GM19240 (cell line): ENCODE measurements around the gene B3GLCT.
"Not testable (repeated sequence)": the region's sequence is repeated elsewhere in the genome, so short reads cannot be mapped to it uniquely, and the experiment has no call there.

Experiments used
- DNase-seq: peaks from one replicate; pipeline ENCODE4 v3.0.0; 2011; ENCODE audit warnings: low spot score; ENCODE audit not compliant: insufficient read length

The B3GLCT gene

GRCh38 chr13:31199849-31200636 is at the start of gene B3GLCT:
TSS of gene B3GLCT (plus strand) at chr13:31199975. CDS start at chr13:31200085, 110 bp downstream.
- peak; percentile 91 for DNase-seq

DNA sequence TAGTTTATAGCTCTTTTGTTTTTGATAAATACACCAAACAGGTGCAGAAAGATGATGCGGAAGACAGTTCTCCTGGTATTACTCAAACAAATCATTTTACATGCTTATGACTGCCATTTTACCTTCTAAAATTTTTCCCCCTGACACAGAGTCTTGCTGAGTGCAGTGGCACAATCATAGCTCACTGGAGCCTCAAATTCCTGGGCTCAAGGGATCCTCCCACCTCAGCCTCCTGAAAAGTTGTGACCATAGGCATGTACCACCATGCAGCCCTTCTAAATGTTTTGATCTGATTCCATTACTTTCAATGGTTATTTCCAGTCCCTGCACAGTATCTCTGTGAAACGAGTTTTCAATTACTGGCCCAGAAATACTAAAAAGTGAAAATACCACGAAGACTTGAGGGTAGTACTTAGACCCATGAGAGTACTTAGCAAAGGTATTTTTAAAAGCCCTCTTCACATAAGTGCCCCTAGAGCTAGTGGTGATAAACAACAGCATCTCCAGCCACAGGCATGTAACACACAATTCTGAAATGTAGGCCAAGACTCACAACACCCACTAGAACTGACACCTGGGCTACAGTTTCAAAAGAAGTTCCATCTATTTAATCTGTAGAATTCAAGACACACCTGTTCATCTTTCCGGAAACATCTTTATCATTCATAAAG is 49.3 kb upstream of the B3GLCT start:
- no peak for DNase-seq

GRCh38 chr13:31151837-31152236 is 47.9 kb upstream of the B3GLCT start:
- no peak for DNase-seq

GRCh38 chr13:31154939-31155338 is 44.8 kb upstream of the B3GLCT start:
- DNase-seq: no peak

- no peak for DNase-seq
These were observed 40.5 kb upstream of the B3GLCT start for GRCh38 chr13:31159306-31159705.

DNA sequence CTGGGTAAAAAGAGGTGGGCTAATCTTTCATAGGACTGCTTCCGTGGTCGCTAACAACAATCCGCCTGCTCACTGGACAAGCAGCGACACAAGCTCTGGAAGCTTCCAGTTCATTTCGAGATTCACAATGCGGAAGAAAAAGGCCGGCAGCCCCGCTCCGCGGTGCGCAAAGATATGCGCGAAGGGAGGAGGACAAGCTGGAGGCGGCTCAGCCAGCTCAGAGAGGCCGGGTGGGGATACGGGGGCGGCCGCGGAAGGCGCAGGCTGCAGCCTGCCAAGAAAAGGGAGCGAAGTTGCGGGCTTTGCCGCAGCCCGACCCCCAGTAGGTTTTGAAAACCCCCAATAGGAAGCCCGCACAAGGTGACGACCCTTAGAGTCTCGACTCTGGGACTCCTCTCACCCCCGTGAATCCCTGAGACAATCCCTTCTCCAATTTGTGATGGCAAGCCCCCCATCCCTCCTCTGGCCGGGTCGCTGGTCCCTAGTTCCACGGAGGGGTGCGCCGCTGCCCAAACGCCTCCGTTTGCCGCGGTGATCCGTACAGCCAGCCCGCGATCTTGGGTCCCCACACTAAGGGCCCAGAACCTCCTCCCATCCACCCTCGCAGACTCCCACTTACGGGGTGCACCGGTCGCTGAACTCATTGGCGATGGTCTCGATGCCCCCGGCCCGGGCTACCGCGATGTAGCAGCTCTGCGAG is 38.8 kb upstream of the B3GLCT start:
- DNase-seq: no peak

DNA sequence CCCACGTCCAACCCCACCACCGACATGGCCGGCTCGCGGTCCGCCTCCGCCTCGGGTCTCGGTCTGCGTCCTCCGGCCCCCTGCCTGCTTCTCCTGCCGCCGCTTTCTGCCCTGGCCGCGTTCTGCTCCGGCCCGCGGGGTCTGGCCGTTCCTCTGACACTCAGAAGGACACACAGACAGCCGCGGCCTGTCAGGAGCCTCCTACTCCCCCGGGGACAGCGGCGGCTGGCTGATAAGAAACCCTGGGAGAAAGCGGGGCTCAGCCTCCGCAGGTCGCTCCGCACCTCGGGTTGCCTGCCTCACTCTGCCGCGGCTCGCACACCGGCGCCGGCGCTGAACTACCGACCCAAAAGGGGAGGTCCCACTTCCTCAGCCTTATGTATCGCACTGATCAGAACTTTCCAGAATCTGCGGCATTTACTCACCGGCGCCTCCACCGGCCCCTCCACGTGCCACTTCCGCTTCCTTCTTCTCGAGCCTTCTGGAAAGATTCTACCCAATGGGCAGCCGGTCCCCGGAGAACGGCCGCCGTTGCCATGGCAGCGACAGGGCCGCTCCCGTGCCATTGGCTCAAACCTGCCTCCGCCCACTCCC is 38.1 kb upstream of the B3GLCT start, which contains the start of gene HSPH1:
HSPH1 (minus strand) TSS at position 348 of the 594 bp plus-strand sequence; CDS start at position 26, 322 bp downstream.
- peak; percentile 72 for DNase-seq

DNA sequence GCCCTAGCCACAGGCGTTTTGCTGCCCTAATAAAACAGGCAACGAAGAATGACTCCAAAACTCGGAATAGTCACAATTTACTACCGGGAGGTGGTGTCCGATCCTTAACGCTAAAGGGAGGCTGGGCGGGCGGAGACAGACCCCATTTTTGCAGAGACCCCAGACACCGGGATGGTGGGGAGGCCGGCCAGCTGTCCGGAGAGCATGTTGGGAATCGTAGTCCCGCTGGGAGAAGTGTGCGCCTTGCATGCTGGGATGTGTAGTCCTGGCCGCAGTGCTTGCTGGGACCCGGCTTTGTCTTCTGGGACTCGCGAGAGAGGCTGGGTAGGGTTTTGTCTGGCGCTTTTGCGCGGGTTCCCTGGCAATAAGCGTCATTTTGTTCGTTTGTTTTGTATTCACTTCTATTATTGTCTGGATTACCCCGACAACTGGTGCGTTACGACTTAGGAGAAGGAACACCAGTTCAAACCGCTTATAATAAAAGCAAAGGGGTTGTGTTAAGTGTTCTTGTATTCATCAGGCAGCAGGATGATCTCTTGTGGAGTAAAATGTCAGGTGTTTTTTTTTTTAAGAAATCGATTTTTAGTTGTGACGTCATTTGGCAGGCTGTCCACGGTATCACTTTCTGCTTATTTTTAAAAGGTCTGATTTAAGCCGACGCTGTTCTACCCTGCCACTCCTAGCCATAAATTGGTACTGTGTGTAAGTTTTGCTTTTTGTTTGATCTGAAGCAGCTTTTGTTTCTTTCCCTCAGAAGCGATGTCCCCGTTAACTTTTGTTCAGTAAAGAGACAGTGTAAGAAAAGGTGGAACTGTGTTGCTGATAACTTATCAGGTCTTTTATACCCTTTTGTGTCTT is 37.4 kb upstream of the B3GLCT start:
- DNase-seq: peak; percentile 67

DNA sequence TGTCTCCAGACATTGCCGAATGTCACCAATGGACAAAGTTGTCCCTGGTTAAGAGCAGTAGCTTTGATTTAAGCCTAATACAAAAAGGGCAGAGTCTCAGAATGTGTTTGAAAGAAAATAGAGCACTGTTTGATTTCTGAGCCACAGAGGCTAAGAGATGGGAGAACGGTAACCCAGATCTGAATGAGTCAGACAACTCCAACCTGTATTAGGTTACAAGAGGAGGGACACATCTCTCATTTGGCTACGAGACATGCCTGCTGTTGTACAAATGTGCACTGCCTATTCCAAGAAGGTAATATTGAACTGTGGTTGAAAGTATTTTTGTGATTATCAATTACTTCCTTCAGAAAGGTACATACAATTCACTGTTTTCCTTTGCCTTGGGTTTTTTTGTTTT is 33.2 kb upstream of the B3GLCT start:
- no peak for DNase-seq

DNA sequence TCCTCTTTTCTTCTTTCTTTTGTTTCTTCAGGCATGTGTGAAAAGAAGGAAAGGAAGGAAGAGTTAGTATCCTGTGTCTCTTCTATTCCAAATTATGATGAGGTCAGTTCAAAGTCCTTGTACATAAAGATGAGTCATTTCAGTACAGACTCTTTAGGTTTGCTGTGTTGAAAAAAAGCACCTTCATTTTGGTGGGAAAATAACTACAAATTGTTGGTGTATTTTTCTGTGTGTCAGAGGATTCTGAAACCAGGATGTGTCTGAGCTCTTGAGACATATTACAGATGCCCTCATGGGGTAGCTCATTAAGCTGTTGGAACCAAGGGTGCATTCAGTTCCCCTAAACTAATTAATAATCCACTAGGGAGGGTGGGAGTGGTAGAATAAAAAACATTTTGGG is 32.3 kb upstream of the B3GLCT start:
- no peak for DNase-seq

GRCh38 chr13:31168166-31168565 is 31.6 kb upstream of the B3GLCT start:
- DNase-seq: no peak

DNA sequence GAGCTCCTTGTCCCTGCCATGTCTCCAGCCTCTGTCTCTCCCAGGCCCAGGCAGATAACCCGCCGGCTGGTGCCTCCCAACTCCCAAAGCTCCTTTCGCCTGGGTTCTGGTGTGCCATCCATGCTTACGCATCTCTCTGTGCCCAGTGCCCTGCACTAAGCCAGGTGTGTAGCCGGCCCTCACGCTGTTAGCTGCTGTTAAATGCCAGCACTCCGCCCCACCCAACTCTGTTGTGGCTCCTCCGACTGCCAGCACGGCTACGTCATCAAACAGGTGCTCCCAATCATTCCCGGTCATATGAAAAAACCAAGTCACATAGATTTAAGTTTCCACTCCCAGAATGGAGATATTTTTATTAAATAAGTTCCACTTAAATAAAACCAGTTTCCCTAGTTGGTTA is 31.0 kb upstream of the B3GLCT start:
- no peak for DNase-seq

- no peak for DNase-seq
These were observed 27.8 kb upstream of the B3GLCT start for GRCh38 chr13:31172001-31172400.

DNA sequence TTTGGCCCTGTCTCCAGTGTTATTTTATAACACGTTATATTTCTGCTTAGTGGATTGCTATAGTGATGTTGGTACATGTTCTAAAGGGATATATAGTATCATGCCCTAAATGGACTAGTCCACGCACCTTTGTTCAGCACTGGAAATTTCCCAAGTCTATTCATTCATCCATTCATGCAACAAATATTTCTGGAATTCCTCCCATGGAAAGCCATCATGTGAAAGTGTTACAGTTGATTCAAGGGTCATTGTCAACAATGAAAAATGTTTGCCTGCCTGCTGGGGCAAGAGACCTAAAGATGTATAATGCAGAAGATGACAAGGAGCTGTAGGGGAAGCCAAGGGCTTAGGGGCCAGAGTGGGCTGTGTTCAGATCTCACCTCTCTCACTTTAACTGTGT is 27.2 kb upstream of the B3GLCT start:
- DNase-seq: no peak

- no peak for DNase-seq
These were observed 25.8 kb upstream of the B3GLCT start for GRCh38 chr13:31174018-31174417.

- DNase-seq: no peak
These were observed 23.8 kb upstream of the B3GLCT start for GRCh38 chr13:31175847-31176532.

DNA sequence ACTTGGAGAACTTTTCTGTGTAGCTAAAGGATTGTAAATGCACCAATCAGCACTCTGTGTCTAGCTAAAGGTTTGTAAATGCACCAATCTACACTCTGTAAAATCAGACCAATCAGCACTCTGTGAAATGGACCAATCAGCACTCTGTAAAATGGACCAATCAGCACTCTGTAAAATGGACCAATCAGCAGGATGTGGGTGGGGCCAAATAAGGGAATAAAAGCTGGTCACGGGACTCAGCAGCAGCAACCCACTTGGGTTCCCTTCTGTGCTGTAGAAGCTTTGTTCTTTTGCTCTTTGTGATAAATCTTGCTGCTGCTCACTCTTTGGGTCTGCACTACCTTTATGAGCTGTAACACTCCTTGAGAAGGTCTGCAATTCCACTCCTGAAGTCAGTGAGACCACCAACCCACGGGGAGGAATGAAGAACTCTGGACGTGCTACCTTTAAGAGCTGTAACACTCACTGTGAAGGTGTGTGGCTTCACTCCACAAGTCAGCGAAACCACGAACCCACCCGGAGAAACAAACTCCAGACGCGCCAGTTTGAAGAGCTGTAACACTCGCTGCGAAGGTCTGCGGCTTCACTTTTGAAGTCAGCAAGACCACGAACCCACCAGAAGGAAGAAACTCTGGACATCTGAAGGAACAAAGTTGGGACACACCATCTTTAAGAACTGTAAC is 21.8 kb upstream of the B3GLCT start:
- DNase-seq: not testable (repeated sequence)

DNA sequence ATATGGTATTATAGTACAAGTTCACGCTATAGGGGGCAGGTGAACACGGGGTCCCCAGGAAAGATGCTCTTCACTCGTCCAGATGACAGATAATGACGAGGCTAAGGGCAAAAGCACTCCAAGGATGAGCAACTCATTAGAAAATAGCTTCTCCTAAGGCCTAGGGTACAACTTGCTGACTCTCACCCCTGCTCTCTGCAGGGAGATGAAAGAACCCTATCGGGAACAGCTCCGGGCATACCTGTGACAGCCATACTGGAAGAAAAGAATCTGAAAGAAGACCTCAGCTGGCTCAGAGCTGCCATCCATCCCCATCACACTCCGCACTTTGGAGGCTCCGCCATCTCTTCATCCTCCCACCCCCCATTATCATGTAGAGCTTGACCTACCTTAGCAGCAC is 20.5 kb upstream of the B3GLCT start:
- DNase-seq: no peak

DNA sequence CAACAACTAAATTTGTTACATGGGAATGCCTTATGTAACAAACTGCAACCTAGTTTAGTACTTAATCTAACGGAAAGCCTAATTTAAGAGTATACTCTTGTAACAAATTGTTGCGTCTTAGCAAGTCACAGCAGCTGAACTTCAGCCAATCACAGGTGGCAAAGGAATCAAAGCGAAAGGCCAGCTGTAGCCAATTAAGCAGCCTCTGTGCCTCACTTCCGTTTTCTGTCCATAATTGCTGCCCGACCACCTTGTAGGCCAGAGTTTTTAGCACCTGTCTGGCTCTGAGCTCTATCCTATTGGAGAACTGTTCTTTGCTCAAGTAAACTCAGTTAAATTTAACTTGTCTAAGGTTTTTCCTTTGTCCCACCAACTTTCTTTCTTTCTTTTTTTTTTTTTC is 20.0 kb upstream of the B3GLCT start:
- DNase-seq: no peak

- no peak for DNase-seq
These were observed 16.8 kb upstream of the B3GLCT start for GRCh38 chr13:31182987-31183386.
